Measurements from ENCODE around the gene SLC24A4. TPM values are rescaled to one million over a fixed set of nuclear protein-coding genes. Genes with fewer than 3 reads are reported as not detected.
A peak's percentile ranks its signal among the peaks of the same experiment; 100 is the strongest.

SLC24A4 gene
- total RNA-seq, 1 donor from 2014 or later: 1.6 TPM

GRCh38 chr14:92475037-92475436 is 152.1 kb downstream of the SLC24A4 start:
- H3K4me1 ChIP-seq (ENCODE audit: control insufficient read depth in 3 of 3, insufficient read depth in 3 of 3, low read length in 3 of 3): peaks cover 0 to 2% (median 0%) of the 10 kb centered on the region in 3 donors
- no peak overlapping the region for H3K9ac ChIP-seq (ENCODE audit: low read depth in 1 of 3, low read length in 3 of 3)
- H3K9me3 ChIP-seq (ENCODE audit: control insufficient read depth in 3 of 3, low read length in 3 of 3): no peaks in the 10 kb centered on the region
- no peaks in the 10 kb centered on the region for H3K36me3 ChIP-seq (ENCODE audit: control insufficient read depth in 3 of 3, insufficient read depth in 3 of 3, low read length in 3 of 3)
- H3K27me3 ChIP-seq (ENCODE audit: control insufficient read depth in 3 of 3, insufficient read depth in 3 of 3, low read length in 3 of 3): no peaks in the 10 kb centered on the region
- H3K4me3 ChIP-seq (ENCODE audit: low read length in 3 of 3): no peak overlapping the region
- H3K27ac ChIP-seq (ENCODE audit: low read depth, low read length): no peak overlapping the region

GRCh38 chr14:92475451-92476187 is 152.7 kb downstream of the SLC24A4 start:
- Histone ChIP-seq H3K4me3 (ENCODE audit: low read length in 3 of 3) (no peak overlapping the region), H3K27ac (ENCODE audit: low read depth, low read length) (peak overlapping the region; percentile 13), H3K36me3 (ENCODE audit: control insufficient read depth in 3 of 3, insufficient read depth in 3 of 3, low read length in 3 of 3) (no peaks in the 10 kb centered on the region), H3K9me3 (ENCODE audit: control insufficient read depth in 3 of 3, low read length in 3 of 3) (no peaks in the 10 kb centered on the region), H3K9ac (ENCODE audit: low read depth in 1 of 3, low read length in 3 of 3) (no peak overlapping the region), H3K4me1 (ENCODE audit: control insufficient read depth in 3 of 3, insufficient read depth in 3 of 3, low read length in 3 of 3) (peaks cover 0 to 2% (median 0%) of the 10 kb centered on the region in 3 donors), H3K27me3 (ENCODE audit: control insufficient read depth in 3 of 3, insufficient read depth in 3 of 3, low read length in 3 of 3) (no peaks in the 10 kb centered on the region)

GRCh38 chr14:92480856-92481255 is 157.9 kb downstream of the SLC24A4 start:
- no peak overlapping the region for H3K9ac ChIP-seq (ENCODE audit: low read depth in 1 of 3, low read length in 3 of 3)
- no peak overlapping the region for H3K4me3 ChIP-seq (ENCODE audit: low read length in 3 of 3)
- no peaks in the 10 kb centered on the region for H3K27me3 ChIP-seq (ENCODE audit: control insufficient read depth in 3 of 3, insufficient read depth in 3 of 3, low read length in 3 of 3)
- H3K9me3 ChIP-seq (ENCODE audit: control insufficient read depth in 3 of 3, low read length in 3 of 3): peaks cover 0 to 3% (median 0%) of the 10 kb centered on the region in 3 donors
- peaks cover 0 to 4% (median 3%) of the 10 kb centered on the region in 3 donors for H3K4me1 ChIP-seq (ENCODE audit: control insufficient read depth in 3 of 3, insufficient read depth in 3 of 3, low read length in 3 of 3)
- no peak overlapping the region for H3K27ac ChIP-seq (ENCODE audit: low read depth, low read length)
- H3K36me3 ChIP-seq (ENCODE audit: control insufficient read depth in 3 of 3, insufficient read depth in 3 of 3, low read length in 3 of 3): no peaks in the 10 kb centered on the region

GRCh38 chr14:92481386-92481785 is 158.4 kb downstream of the SLC24A4 start:
- Histone ChIP-seq H3K9me3 (ENCODE audit: control insufficient read depth in 3 of 3, low read length in 3 of 3) (peaks cover 0 to 3% (median 0%) of the 10 kb centered on the region in 3 donors), H3K27ac (ENCODE audit: low read depth, low read length) (no peak overlapping the region), H3K4me1 (ENCODE audit: control insufficient read depth in 3 of 3, insufficient read depth in 3 of 3, low read length in 3 of 3) (peaks cover 0 to 4% (median 3%) of the 10 kb centered on the region in 3 donors), H3K4me3 (ENCODE audit: low read length in 3 of 3) (no peak overlapping the region), H3K36me3 (ENCODE audit: control insufficient read depth in 3 of 3, insufficient read depth in 3 of 3, low read length in 3 of 3) (no peaks in the 10 kb centered on the region), H3K27me3 (ENCODE audit: control insufficient read depth in 3 of 3, insufficient read depth in 3 of 3, low read length in 3 of 3) (no peaks in the 10 kb centered on the region), H3K9ac (ENCODE audit: low read depth in 1 of 3, low read length in 3 of 3) (no peak overlapping the region)

- no peaks in the 10 kb centered on the region for H3K27me3 ChIP-seq (ENCODE audit: control insufficient read depth in 3 of 3, insufficient read depth in 3 of 3, low read length in 3 of 3)
- no peak overlapping the region for H3K4me3 ChIP-seq (ENCODE audit: low read length in 3 of 3)
- H3K27ac ChIP-seq (ENCODE audit: low read depth, low read length): no peak overlapping the region
- no peak overlapping the region for H3K9ac ChIP-seq (ENCODE audit: low read depth in 1 of 3, low read length in 3 of 3)
- peaks cover 0 to 4% (median 3%) of the 10 kb centered on the region in 3 donors for H3K4me1 ChIP-seq (ENCODE audit: control insufficient read depth in 3 of 3, insufficient read depth in 3 of 3, low read length in 3 of 3)
- H3K36me3 ChIP-seq (ENCODE audit: control insufficient read depth in 3 of 3, insufficient read depth in 3 of 3, low read length in 3 of 3): no peaks in the 10 kb centered on the region
- H3K9me3 ChIP-seq (ENCODE audit: control insufficient read depth in 3 of 3, low read length in 3 of 3): peaks cover 0 to 3% (median 0%) of the 10 kb centered on the region in 3 donors
Measured at GRCh38 chr14:92481811-92482555, 159.0 kb downstream of the SLC24A4 start.

GRCh38 chr14:92482621-92483319 is 159.8 kb downstream of the SLC24A4 start:
- no peaks in the 10 kb centered on the region for H3K36me3 ChIP-seq (ENCODE audit: control insufficient read depth in 3 of 3, insufficient read depth in 3 of 3, low read length in 3 of 3)
- no peaks in the 10 kb centered on the region for H3K27me3 ChIP-seq (ENCODE audit: control insufficient read depth in 3 of 3, insufficient read depth in 3 of 3, low read length in 3 of 3)
- peaks cover 0 to 3% (median 0%) of the 10 kb centered on the region in 3 donors for H3K9me3 ChIP-seq (ENCODE audit: control insufficient read depth in 3 of 3, low read length in 3 of 3)
- no peak overlapping the region for H3K4me3 ChIP-seq (ENCODE audit: low read length in 3 of 3)
- H3K4me1 ChIP-seq (ENCODE audit: control insufficient read depth in 3 of 3, insufficient read depth in 3 of 3, low read length in 3 of 3): peaks cover 4 to 8% (median 5%) of the 10 kb centered on the region in 3 donors
- H3K27ac ChIP-seq (ENCODE audit: low read depth, low read length): no peak overlapping the region
- no peak overlapping the region for H3K9ac ChIP-seq (ENCODE audit: low read depth in 1 of 3, low read length in 3 of 3)

- H3K4me1 ChIP-seq (ENCODE audit: control insufficient read depth in 3 of 3, insufficient read depth in 3 of 3, low read length in 3 of 3): peaks cover 4 to 13% (median 7%) of the 10 kb centered on the region in 3 donors
- H3K4me3 ChIP-seq (ENCODE audit: low read length in 3 of 3): no peak overlapping the region
- no peak overlapping the region for H3K9ac ChIP-seq (ENCODE audit: low read depth in 1 of 3, low read length in 3 of 3)
- H3K27ac ChIP-seq (ENCODE audit: low read depth, low read length): no peak overlapping the region
- H3K36me3 ChIP-seq (ENCODE audit: control insufficient read depth in 3 of 3, insufficient read depth in 3 of 3, low read length in 3 of 3): no peaks in the 10 kb centered on the region
- peaks cover 0 to 3% (median 0%) of the 10 kb centered on the region in 3 donors for H3K9me3 ChIP-seq (ENCODE audit: control insufficient read depth in 3 of 3, low read length in 3 of 3)
- no peaks in the 10 kb centered on the region for H3K27me3 ChIP-seq (ENCODE audit: control insufficient read depth in 3 of 3, insufficient read depth in 3 of 3, low read length in 3 of 3)
Measured at GRCh38 chr14:92484132-92484823, 161.3 kb downstream of the SLC24A4 start.

GRCh38 chr14:92486881-92487280 is 163.9 kb downstream of the SLC24A4 start:
- H3K27me3 ChIP-seq (ENCODE audit: control insufficient read depth in 3 of 3, insufficient read depth in 3 of 3, low read length in 3 of 3): no peaks in the 10 kb centered on the region
- peaks cover 0 to 3% (median 0%) of the 10 kb centered on the region in 3 donors for H3K9me3 ChIP-seq (ENCODE audit: control insufficient read depth in 3 of 3, low read length in 3 of 3)
- no peaks in the 10 kb centered on the region for H3K36me3 ChIP-seq (ENCODE audit: control insufficient read depth in 3 of 3, insufficient read depth in 3 of 3, low read length in 3 of 3)
- H3K4me1 ChIP-seq (ENCODE audit: control insufficient read depth in 3 of 3, insufficient read depth in 3 of 3, low read length in 3 of 3): peaks cover 6 to 28% (median 16%) of the 10 kb centered on the region in 3 donors
- H3K9ac ChIP-seq (ENCODE audit: low read depth in 1 of 3, low read length in 3 of 3): no peak overlapping the region
- no peak overlapping the region for H3K4me3 ChIP-seq (ENCODE audit: low read length in 3 of 3)
- no peak overlapping the region for H3K27ac ChIP-seq (ENCODE audit: low read depth, low read length)

- H3K9me3 ChIP-seq (ENCODE audit: control insufficient read depth in 3 of 3, low read length in 3 of 3): peaks cover 0 to 3% (median 0%) of the 10 kb centered on the region in 3 donors
- peaks cover 5 to 25% (median 21%) of the 10 kb centered on the region in 3 donors for H3K4me1 ChIP-seq (ENCODE audit: control insufficient read depth in 3 of 3, insufficient read depth in 3 of 3, low read length in 3 of 3)
- no peaks in the 10 kb centered on the region for H3K27me3 ChIP-seq (ENCODE audit: control insufficient read depth in 3 of 3, insufficient read depth in 3 of 3, low read length in 3 of 3)
- no peak overlapping the region for H3K27ac ChIP-seq (ENCODE audit: low read depth, low read length)
- no peaks in the 10 kb centered on the region for H3K36me3 ChIP-seq (ENCODE audit: control insufficient read depth in 3 of 3, insufficient read depth in 3 of 3, low read length in 3 of 3)
- H3K9ac ChIP-seq (ENCODE audit: low read depth in 1 of 3, low read length in 3 of 3): no peak overlapping the region
- no peak overlapping the region for H3K4me3 ChIP-seq (ENCODE audit: low read length in 3 of 3)
Measured at GRCh38 chr14:92487513-92488133, 164.7 kb downstream of the SLC24A4 start.
